Measurements from ENCODE around the gene MYH14. TPM values are rescaled to one million over a fixed set of nuclear protein-coding genes. Genes with fewer than 3 reads are reported as not detected.

The MYH14 gene
- total and polyA plus RNA-seq, 2 of the 4 experiments (the other 2 are of a cell fraction): not detected

DNA sequence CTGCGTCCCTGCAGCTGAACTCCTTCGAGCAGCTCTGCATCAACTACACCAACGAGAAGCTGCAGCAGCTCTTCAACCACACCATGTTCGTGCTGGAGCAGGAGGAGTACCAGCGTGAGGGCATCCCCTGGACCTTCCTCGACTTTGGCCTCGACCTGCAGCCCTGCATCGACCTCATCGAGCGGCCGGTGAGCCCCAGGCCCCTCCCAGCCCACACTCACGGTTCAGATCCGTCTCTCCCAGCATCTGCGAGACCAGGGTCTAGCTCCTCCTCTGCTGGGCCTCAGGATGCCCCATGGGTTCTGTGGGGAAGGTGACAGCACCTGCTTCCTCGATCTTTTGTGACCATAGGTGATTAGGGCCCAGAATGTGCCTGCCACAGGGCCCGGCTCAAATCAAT is 46.2 kb downstream of the MYH14 start:
- intact Hi-C loops (cut with micrococcal nuclease) (no loop called here), dilution Hi-C loops (cut with HindIII; ENCODE audit: low sequenced_read_pairs, unreplicated experiment) (no loop called here), in situ Hi-C loops (cut with MboI; ENCODE audit: low sequenced_read_pairs) (no loop called here)
- DNase-seq: no peak
- Histone ChIP-seq H3K18ac (ENCODE audit: low read depth, low read length) (no peak overlapping the region), H2AK9ac (replicated peaks; ENCODE audit: low read depth, low read length, poor library complexity) (no peak overlapping the region), H3K14ac (replicated peaks; ENCODE audit: low read depth, low read length) (no peak overlapping the region), H4K8ac (ENCODE audit: low read depth in 2 of 2, low read length in 2 of 2) (no peak overlapping the region), H3K27me3 (ENCODE audit: control insufficient read depth, insufficient read depth, low read length) (no peaks in the 10 kb centered on the region), H3K9me3 (ENCODE audit: control insufficient read depth, insufficient read depth, low read length) (peaks cover 36% of the 10 kb centered on the region), H3K36me3 (ENCODE audit: control insufficient read depth, insufficient read depth, low read length) (no peaks in the 10 kb centered on the region), H2AFZ (replicated peaks; ENCODE audit: low read length, poor library complexity) (no peak overlapping the region), H2BK120ac (ENCODE audit: low read depth, low read length) (no peak overlapping the region), H3K4me1 (ENCODE audit: control insufficient read depth, insufficient read depth, low read length) (no peaks in the 10 kb centered on the region), H3K23ac (ENCODE audit: low read depth, low read length) (no peak overlapping the region), H3K4me3 (ENCODE audit: insufficient read depth, low read depth, low read length) (no peak overlapping the region), H2AK5ac (ENCODE audit: low read depth, low read length) (no peak overlapping the region), H3K56ac (ENCODE audit: extremely low read depth, insufficient read depth, low read length) (no peak overlapping the region), H3K9me1 (ENCODE audit: insufficient read depth, low read length) (no peaks in the 10 kb centered on the region), H2BK5ac (ENCODE audit: low read depth, low read length, poor library complexity, severe bottlenecking) (no peak overlapping the region), H3K9ac (ENCODE audit: low read depth, low read length) (no peak overlapping the region), H3K4ac (ENCODE audit: low read depth, low read length) (no peak overlapping the region), H2BK20ac (ENCODE audit: low read depth, low read length) (no peak overlapping the region), H4K91ac (ENCODE audit: insufficient read depth, low read depth, low read length) (no peak overlapping the region), H3K4me2 (ENCODE audit: low read depth, low read length) (no peak overlapping the region), H2BK15ac (ENCODE audit: low read depth, low read length) (no peak overlapping the region), H3K79me1 (ENCODE audit: low read depth in 1 of 2, low read length in 2 of 2) (no peaks in the 10 kb centered on the region), H4K5ac (ENCODE audit: low read depth, low read length) (no peak overlapping the region), H3K27ac (ENCODE audit: insufficient read depth, low read length) (no peak overlapping the region), H4K20me1 (ENCODE audit: insufficient read depth, low read length) (no peaks in the 10 kb centered on the region)
- ChIA-PET POLR2A (ENCODE audit: unreplicated experiment) (no interaction called here), CTCF (no interaction called here)
- no peak for TF ChIP-seq MAFK (IDR thresholded peaks at IDR 0.05; ENCODE audit: low read depth, low read length)
- TF ChIP-seq, protein P1, sequence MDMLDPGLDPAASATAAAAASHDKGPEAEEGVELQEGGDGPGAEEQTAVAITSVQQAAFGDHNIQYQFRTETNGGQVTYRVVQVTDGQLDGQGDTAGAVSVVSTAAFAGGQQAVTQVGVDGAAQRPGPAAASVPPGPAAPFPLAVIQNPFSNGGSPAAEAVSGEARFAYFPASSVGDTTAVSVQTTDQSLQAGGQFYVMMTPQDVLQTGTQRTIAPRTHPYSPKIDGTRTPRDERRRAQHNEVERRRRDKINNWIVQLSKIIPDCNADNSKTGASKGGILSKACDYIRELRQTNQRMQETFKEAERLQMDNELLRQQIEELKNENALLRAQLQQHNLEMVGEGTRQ (IDR thresholded peaks at IDR 0.05; ENCODE audit: low read depth, low read length): no peak
- TF ChIP-seq POLR2A (IDR thresholded peaks at IDR 0.05; ENCODE audit: low read depth, low read length): no peak
- no peak for TF ChIP-seq MAZ (IDR thresholded peaks at IDR 0.05; ENCODE audit: borderline replicate concordance, low read depth, low read length)
- TF ChIP-seq, protein P2, sequence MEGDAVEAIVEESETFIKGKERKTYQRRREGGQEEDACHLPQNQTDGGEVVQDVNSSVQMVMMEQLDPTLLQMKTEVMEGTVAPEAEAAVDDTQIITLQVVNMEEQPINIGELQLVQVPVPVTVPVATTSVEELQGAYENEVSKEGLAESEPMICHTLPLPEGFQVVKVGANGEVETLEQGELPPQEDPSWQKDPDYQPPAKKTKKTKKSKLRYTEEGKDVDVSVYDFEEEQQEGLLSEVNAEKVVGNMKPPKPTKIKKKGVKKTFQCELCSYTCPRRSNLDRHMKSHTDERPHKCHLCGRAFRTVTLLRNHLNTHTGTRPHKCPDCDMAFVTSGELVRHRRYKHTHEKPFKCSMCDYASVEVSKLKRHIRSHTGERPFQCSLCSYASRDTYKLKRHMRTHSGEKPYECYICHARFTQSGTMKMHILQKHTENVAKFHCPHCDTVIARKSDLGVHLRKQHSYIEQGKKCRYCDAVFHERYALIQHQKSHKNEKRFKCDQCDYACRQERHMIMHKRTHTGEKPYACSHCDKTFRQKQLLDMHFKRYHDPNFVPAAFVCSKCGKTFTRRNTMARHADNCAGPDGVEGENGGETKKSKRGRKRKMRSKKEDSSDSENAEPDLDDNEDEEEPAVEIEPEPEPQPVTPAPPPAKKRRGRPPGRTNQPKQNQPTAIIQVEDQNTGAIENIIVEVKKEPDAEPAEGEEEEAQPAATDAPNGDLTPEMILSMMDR (conservative IDR thresholded peaks at IDR 0.05; ENCODE audit: low read depth, low read length): no peak
- no peak for TF ChIP-seq FOS (IDR thresholded peaks at IDR 0.05; ENCODE audit: low read depth, low read length)
- no peak for TF ChIP-seq CEBPB (IDR thresholded peaks at IDR 0.05; ENCODE audit: low read depth, low read length)
- TF ChIP-seq NFE2L2 (IDR thresholded peaks at IDR 0.05; ENCODE audit: low read depth, low read length): no peak
- TF ChIP-seq, protein P3, sequence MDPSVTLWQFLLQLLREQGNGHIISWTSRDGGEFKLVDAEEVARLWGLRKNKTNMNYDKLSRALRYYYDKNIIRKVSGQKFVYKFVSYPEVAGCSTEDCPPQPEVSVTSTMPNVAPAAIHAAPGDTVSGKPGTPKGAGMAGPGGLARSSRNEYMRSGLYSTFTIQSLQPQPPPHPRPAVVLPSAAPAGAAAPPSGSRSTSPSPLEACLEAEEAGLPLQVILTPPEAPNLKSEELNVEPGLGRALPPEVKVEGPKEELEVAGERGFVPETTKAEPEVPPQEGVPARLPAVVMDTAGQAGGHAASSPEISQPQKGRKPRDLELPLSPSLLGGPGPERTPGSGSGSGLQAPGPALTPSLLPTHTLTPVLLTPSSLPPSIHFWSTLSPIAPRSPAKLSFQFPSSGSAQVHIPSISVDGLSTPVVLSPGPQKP (IDR thresholded peaks at IDR 0.05; ENCODE audit: borderline replicate concordance, low read depth, low read length): no peak
- TF ChIP-seq RFX5 (IDR thresholded peaks at IDR 0.05; ENCODE audit: low read depth, low read length): no peak
- TF ChIP-seq RCOR1 (IDR thresholded peaks at IDR 0.05; ENCODE audit: insufficient replicate concordance, low read length): no peak
- TF ChIP-seq MXI1 (IDR thresholded peaks at IDR 0.05; ENCODE audit: borderline replicate concordance, low read depth, low read length): no peak
- TF ChIP-seq RAD21 (IDR thresholded peaks at IDR 0.05; ENCODE audit: low read length): no peak
- TF ChIP-seq BHLHE40 (IDR thresholded peaks at IDR 0.05; ENCODE audit: low read depth, low read length): no peak
- TF ChIP-seq CHD1 (IDR thresholded peaks at IDR 0.05; ENCODE audit: low read depth, low read length): no peak
- TF ChIP-seq SMC3 (IDR thresholded peaks at IDR 0.05; ENCODE audit: low read depth, low read length): no peak
- no peak for ATAC-seq (ENCODE audit: low read depth)
- 48% methylated on average over 5 of the region's 16 CpGs; no CpG with 5 or more reads in 1 of the 2 experiments for WGBS, 2 experiments (ENCODE audit: extremely low coverage in 2 of 2, insufficient read length in 1 of 2)
- no TSS peak for BruUV-seq (replicated peaks)

Data from IMR-90 (cell line).